ENCODE data around the gene ZNF284.

Gene ZNF284

DNA sequence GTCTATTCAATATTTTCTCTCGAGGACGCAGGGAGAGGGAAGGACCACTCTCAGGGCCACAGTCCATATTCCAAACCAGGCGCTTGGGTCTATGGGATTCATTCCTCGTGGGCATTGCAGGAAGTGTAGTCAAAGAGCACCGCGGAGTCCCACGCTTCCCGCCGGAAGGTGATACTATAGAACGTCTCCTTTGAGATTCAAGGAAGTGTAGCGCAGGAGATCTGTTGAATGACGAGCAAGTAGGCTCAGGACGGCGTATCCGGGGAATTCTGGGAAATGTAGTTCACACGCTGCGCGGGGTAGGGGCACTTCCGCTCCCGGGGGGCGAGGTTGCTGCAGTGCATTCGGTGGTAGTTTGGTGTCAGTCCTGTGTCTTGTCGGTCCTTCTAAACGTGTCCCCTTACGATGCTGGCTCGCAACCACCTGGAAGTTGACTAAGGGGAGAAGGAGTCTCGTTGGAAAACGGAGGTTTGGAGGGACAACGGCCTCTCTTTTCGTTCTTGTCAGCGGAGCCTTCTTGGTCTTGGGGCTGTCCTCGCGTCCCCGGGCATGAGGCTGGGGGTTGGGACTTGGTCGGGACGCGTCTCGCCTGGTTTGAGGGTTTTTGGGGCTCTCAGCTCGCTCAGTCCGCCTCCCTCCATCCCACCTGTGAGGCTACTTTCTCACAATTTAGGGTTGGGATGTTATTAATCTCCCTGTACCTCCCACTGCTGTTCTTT lies at the start of gene ZNF284:
TSS of gene ZNF284 (plus strand) at position 336 of the 719 bp plus-strand sequence. CDS start 4,231 bp downstream, outside the sequence.
- peak; percentile 91 for DNase-seq

GRCh38 chr19:44024900-44025216 lies 47.1 kb upstream of the ZNF284 start:
- no peak for DNase-seq

- DNase-seq, result peak; percentile 92
Measured at GRCh38 chr19:44025217-44025936, 46.6 kb upstream of the ZNF284 start, which contains the start of gene ZNF222. Gene ZNF222, plus strand, starts transcription at chr19:44025379. Its CDS starts 58 bp downstream, at chr19:44025437.

DNA sequence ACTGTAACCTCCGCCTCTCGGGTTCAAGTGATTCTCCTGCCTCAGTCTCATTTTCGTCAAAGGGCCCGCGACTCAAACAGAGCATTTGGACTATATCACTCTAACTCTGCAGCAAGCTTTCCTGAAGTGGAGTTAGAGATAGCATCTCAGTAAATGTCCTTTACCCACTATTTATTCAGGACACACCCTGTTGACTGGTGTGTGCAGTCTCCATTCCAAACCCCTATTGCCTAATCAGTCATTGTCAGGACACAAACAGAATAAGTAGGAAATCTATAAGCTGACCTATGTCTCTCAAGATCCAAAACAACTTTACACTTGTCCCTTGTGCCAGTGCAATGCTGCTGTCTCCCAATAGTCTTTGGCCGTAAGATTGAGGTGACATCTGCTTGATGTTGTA lies 45.3 kb upstream of the ZNF284 start:
- no peak for DNase-seq

DNA sequence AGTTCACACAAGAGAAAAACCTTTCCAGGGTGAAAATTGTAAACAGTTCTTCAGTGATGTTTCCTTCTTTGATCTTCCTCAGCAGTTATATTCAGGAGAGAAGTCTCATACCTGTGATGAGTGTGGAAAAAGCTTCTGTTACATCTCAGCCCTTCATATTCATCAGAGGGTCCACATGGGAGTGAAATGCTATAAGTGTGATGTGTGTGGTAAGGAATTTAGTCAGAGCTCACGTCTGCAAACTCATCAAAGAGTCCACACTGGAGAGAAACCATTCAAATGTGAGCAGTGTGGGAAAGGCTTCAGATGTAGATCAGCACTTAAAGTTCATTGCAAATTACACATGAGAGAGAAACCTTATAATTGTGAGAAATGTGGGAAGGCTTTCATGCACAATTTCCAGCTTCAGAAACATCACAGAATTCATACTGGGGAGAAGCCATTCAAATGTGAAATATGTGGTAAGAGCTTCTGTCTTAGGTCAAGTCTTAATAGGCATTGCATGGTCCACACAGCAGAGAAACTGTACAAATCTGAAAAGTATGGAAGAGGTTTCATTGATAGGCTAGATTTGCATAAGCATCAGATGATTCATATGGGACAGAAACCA lies 39.9 kb upstream of the ZNF284 start:
- no peak for DNase-seq

- no peak for DNase-seq
Measured at GRCh38 chr19:44042147-44042546, 29.8 kb upstream of the ZNF284 start.

DNA sequence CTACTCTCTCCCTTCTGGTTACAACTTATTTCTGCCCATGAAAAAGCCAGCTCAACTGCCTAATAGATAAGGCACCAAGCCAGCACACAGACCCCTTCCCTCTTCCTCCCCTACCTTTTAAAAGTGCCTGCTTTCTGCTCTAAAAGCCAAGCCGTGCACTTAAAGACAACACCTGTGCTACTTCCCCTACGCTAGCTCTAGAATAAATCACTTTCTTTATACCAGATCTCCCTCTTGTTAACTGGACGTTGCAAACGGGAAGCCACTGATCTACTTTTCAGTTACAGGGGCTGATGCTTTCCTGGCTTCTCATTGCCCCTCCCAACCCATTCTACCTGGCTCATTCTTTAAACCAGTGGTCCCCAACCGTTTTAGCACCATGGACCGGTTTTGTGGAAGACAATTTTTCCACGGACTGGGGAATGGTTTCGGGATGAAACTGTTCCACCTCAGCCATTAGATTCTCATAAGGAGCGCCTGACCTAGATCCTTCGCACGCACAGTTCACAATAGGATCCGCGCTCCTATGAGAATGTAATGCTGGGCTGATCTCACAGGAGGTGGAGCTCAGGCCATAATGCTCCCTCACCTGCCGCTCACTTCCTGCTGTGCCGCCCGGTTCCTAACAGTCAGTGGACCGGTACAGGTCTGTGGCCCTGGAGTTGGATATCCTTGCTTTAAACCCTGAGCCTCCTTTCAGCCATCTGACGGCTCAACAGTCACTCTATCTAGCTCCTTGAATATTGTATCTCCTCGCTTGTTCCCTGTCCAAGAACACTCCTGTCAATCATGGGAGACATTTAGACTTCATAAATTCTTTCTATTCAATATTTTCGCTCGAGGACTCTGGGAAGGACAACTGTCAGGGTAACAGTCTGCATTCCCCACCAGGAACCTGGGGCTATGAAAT lies 21.0 kb upstream of the ZNF284 start:
- no peak for DNase-seq

DNA sequence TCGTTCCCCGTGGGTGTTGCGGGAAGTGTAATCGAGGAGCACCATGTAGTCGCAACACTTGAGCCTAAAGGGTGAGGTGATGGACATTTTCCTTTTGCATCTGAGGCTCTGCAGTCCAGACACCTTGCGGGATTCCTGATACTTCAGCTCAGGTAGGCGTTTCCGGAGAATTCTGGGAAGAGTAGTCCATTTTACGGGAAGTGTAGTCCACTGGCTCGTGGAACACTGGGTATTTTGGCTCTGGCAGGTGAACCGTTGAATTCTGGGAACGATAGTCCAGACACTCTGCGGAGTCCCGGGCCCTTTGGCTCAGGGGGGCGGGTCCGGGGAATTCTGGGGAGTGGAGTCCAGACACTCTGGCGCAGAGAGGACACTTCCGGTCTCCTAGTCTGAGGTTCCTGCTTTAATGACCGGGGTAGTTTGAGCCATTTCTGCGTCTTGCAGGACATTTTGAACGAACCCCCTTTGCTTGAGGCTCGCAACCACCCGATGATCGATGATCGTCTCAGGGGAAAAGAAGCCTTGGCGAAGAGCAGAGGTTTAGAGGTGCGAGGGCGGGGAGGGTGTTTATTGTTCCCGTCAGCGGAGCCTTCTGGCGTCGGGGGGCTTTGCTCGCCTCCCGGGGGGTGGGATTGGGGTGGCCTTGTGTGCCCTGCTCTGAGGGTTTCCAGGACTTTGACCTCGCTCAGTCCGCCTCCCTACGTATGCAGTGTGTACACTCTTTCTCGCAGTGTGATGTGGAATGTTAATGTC lies 20.1 kb upstream of the ZNF284 start, which contains the start of gene ZNF223:
TSS of gene ZNF223 (plus strand) at position 387 of the 753 bp plus-strand sequence. CDS start 3,141 bp downstream, outside the sequence.
- DNase-seq, result peak; percentile 94

- no peak for DNase-seq
Measured at GRCh38 chr19:44055870-44056269, 16.1 kb upstream of the ZNF284 start.

- no peak for DNase-seq
Measured at GRCh38 chr19:44059229-44059628, 12.7 kb upstream of the ZNF284 start.

- no peak for DNase-seq
Measured at GRCh38 chr19:44061038-44061437, 10.9 kb upstream of the ZNF284 start.

GRCh38 chr19:44066305-44066704 lies 5.7 kb upstream of the ZNF284 start:
- no peak for DNase-seq

DNA sequence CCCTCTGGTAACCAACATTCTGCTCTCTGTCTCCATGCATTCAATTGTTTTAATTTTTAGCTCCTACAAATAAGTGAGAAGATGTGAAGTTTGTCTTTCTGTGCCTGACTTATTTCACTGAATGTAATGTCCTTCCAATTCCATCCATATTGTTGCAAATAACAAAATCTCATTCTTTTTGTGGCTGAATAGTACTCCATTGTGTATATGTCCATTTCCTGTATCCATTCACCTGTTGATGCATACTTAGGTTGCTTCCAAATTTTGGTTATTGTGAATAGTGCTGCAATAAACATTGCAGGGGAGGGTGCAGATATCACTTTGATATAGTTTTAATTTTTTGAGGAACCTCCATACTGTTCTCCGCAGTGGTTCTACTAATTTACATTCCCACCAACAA lies 2.5 kb upstream of the ZNF284 start:
- no peak for DNase-seq

DNA sequence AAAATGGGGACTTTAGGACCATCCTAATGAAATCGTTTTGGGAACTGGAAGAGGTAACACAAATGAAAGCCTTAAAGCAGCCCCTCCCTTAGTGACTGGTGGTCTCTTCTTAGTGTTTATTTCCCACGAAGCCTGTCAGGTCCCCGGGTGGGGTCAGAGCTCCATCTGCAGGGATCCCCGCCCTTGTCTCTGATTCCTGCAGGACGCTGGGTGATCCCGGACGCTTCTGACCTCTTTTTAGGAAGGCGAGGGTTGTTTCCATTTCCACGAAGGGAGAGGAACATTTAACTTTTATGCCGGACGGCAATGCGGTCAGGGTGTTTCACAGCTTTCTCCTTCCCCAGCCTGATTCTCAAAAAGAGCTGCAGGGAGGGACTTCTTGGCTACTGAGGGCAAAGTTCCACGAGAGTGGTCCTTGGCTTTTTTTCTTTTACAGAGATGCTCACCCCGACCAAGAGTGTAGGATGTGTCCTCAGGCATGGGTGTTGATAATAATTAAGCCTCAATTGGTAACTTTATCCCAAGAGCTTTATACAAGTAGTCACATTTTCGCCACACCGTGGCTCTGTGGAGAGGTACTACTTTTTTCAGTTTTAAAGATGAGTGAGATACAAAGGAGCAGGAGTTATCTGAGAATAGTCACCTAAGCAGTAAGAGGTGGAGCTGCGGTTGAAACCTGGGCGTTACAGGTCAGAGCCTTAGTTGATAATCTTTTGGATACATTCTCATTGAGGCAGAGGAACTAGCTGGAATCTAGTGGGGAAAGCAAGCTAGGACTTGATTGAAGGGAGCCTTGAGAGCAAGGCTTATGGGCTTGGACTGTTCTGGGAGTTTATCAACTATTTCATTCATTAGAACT lies 813 bp downstream of the ZNF284 start:
- DNase-seq, result no peak

GRCh38 chr19:44076325-44076724 lies 4.4 kb downstream of the ZNF284 start:
- DNase-seq, result no peak

GRCh38 chr19:44092108-44092507 lies 20.1 kb downstream of the ZNF284 start:
- DNase-seq, result no peak

- DNase-seq, result peak; percentile 91
Measured at GRCh38 chr19:44093931-44094765, 22.2 kb downstream of the ZNF284 start, which contains the start of gene ZNF224. Gene ZNF224, plus strand, starts transcription at chr19:44094361. Its CDS starts 3,513 bp downstream, at chr19:44097874.

- no peak for DNase-seq
Measured at GRCh38 chr19:44107751-44108150, 35.8 kb downstream of the ZNF284 start.

GRCh38 chr19:44109458-44109857 lies 37.5 kb downstream of the ZNF284 start:
- no peak for DNase-seq

DNA sequence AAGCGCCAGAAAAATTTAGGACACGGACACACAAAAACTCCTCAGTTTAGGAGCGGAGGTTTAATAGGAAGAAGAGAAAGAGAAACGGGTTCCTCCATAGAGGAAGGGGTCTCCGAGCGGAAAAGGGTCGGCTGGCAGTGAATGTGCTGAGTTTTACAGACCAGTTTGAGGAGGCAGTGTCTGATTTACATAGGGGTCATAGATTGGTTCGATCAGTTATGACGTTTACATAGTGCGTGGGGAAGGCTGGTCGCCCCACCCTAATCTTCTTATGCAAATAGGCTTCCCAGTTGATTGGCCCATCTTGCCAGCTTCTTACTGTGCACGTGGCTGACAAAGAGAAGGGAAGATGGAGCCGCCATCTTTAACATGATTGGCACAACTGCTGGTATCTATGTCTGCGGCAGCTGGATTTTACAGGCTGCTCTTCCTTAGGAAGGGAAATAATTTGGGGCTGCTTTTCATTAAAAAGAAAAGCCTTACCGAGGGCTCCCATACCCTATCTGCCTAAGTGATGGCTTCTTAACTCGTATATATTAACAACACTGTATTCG lies 40.0 kb downstream of the ZNF284 start:
- DNase-seq, result peak; percentile 82
